Skeletal muscle tissue (tissue), 4 donors: ENCODE data around the gene TMEM100. TPM values are rescaled to one million over a fixed set of nuclear protein-coding genes. Genes with fewer than 3 reads are reported as not detected.

Experiments
- H3K27ac ChIP-seq: one replicate; pipeline ENCODE4 v1.7.0; 2013; ENCODE audit warnings: mild to moderate bottlenecking, low read depth, low read length, inconsistent platforms
- H3K27me3 ChIP-seq, 3 donors: one replicate each; pipeline ENCODE4 v1.7.0; 2013; ENCODE audit warnings: low read length in 3 of 3; ENCODE audit not compliant: control insufficient read depth in 3 of 3, insufficient read depth in 3 of 3
- H3K36me3 ChIP-seq, 3 donors: one replicate each; pipeline ENCODE4 v1.7.0; 2013; ENCODE audit warnings: low read length in 3 of 3; ENCODE audit not compliant: control insufficient read depth in 3 of 3, insufficient read depth in 3 of 3
- H3K4me1 ChIP-seq, 3 donors: one replicate each; pipeline ENCODE4 v1.7.0; 2013; ENCODE audit warnings: low read length in 3 of 3, mild to moderate bottlenecking in 3 of 3; ENCODE audit not compliant: control insufficient read depth in 3 of 3, insufficient read depth in 3 of 3
- H3K4me3 ChIP-seq, 3 donors: one replicate each; pipeline ENCODE4 v1.7.0; 2013; ENCODE audit warnings: low read length in 3 of 3
- H3K9ac ChIP-seq, 3 donors: one replicate each; pipeline ENCODE4 v1.7.0; 2013; ENCODE audit warnings: low read length in 3 of 3, mild to moderate bottlenecking in 3 of 3, moderate library complexity in 2 of 3, low read depth in 1 of 3
- H3K9me3 ChIP-seq, 3 donors: one replicate each; pipeline ENCODE4 v1.7.0; 2013; ENCODE audit warnings: low read length in 3 of 3; ENCODE audit not compliant: control insufficient read depth in 3 of 3
- total RNA-seq: library from RNA; depleted of rRNA; stranded (reverse); fragments of >200 nt; gene quantifications from one replicate; pipeline ENCODE4 v1.2.3, GENCODE V29; 2014
- donor health status: Osteomylitis.

Gene TMEM100
- total RNA-seq, 1 donor from 2014 or later = 6.3 TPM

DNA sequence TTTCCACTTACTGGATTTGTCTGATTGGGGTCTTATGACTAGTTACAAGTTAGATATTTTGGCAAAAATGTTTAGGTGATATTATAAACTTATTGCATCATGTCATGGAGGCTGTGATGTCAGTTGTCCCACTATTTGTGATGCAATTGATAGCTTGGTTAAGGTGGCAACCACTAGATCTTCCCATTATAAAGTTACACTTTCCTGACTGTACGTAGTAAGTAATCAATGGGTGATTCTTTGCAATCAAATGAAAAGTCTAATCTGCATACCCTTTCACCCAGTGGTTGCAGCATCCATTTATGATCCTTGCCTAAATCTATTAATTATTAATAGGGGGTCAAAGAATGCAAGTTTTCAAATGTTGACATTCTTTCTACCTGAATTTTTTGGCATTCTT, 23.8 kb upstream of the TMEM100 start:
- no peak overlapping the region for H3K9ac ChIP-seq
- no peaks in the 10 kb centered on the region for H3K9me3 ChIP-seq
- no peaks in the 10 kb centered on the region for H3K27me3 ChIP-seq
- H3K36me3 ChIP-seq = no peaks in the 10 kb centered on the region
- no peak overlapping the region for H3K27ac ChIP-seq
- peaks cover under 1 to 4% (median 4%) of the 10 kb centered on the region in 3 donors for H3K4me1 ChIP-seq
- no peak overlapping the region for H3K4me3 ChIP-seq

DNA sequence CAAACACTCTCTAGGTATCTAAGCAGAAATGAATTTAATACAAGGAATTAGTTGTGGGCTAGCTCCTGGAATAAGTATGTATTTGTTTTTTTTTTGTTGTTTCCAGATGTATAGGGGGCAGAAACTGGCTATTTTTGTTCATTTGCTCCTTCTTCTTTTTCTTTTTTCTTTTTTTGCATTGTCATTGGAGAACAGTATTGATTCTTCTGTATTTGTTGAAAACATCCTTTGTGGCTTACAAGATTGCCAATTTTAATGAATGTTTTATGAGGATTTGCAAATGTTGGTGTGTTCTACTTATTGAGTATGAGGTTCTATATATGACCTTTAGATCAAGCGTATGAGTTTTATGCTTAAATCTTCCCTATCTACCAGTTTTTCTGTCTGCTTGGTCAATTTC, 22.6 kb upstream of the TMEM100 start:
- Histone ChIP-seq H3K36me3 (no peaks in the 10 kb centered on the region), H3K9me3 (no peaks in the 10 kb centered on the region), H3K9ac (no peak overlapping the region), H3K27ac (no peak overlapping the region), H3K27me3 (no peaks in the 10 kb centered on the region), H3K4me3 (no peak overlapping the region), H3K4me1 (peaks cover 0 to 10% (median 8%) of the 10 kb centered on the region in 3 donors)

GRCh38 chr17:55743103-55743679, 20.5 kb upstream of the TMEM100 start:
- H3K9ac ChIP-seq = no peak overlapping the region
- H3K4me1 ChIP-seq = peaks cover 0 to 10% (median 8%) of the 10 kb centered on the region in 3 donors
- no peak overlapping the region for H3K4me3 ChIP-seq
- H3K36me3 ChIP-seq = no peaks in the 10 kb centered on the region
- H3K27ac ChIP-seq = no peak overlapping the region
- no peaks in the 10 kb centered on the region for H3K9me3 ChIP-seq
- no peaks in the 10 kb centered on the region for H3K27me3 ChIP-seq

DNA sequence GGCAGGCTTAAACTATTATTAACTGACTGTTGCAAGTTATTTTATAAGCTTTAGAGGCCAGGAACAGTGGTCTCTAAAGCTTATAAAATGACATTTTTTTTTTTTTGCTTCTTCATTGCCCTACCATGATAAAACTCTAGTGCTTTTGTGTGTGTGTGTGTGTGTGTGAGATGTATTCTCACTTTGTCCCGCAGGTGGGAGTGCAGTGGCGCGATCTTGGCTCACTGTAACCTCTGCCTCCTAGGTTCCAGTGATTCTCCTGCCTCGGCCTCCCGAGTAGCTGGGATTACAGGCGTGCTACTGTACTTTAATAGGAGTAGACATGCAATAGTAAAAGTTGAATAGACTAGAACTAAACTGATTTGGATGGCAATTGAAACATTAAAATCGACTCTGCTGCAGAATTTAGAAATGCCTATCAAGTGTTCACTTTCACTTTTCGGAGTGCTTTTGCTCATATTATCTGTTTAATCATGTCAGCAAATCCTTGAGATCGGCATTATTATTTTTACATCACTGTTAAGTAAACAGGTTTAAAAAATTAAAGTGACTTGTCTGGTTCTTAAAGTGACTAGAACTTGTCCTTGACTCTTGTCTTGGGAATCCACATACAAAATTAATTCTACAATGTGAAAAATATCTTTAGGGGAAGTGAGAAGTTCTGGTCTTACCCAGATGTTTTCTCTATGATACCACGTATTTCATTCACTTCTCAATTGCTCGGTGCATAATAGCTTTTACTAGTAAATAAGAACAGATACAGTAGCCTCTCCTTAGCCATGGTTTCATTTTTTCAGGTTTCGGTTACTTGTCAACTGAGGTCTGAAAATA, 19.8 kb upstream of the TMEM100 start:
- H3K27ac ChIP-seq = no peak overlapping the region
- H3K36me3 ChIP-seq = no peaks in the 10 kb centered on the region
- H3K9me3 ChIP-seq = no peaks in the 10 kb centered on the region

DNA sequence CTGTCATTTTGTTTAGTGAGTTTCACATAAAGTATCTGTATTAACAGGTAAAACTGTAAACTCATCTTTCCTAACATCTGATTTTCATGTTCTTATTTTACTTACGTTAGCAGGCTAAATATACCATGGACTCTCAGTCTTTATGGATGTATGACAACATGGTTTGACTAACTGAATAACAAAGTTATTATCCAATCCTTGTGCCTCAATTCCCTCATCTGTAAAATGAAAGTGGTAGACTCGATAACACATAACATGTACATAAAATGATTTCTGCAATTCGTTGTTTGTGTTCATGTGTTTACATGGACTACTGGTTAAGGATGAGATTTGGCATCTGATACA, 18.7 kb upstream of the TMEM100 start:
- H3K27me3 ChIP-seq = no peaks in the 10 kb centered on the region
- H3K4me3 ChIP-seq = peak overlapping the region in 1 of 3 donors; percentile 6
- no peaks in the 10 kb centered on the region for H3K9me3 ChIP-seq
- no peak overlapping the region for H3K27ac ChIP-seq
- peaks cover 0 to 10% (median 8%) of the 10 kb centered on the region in 3 donors for H3K4me1 ChIP-seq
- no peaks in the 10 kb centered on the region for H3K36me3 ChIP-seq
- no peak overlapping the region for H3K9ac ChIP-seq

More for the DNA sequence above, 19.8 kb upstream of the TMEM100 start:
- peaks cover 0 to 10% (median 8%) of the 10 kb centered on the region in 3 donors for H3K4me1 ChIP-seq
- no peaks in the 10 kb centered on the region for H3K27me3 ChIP-seq
- H3K9ac ChIP-seq = no peak overlapping the region
- H3K4me3 ChIP-seq = no peak overlapping the region

GRCh38 chr17:55740511-55741355, 18.1 kb upstream of the TMEM100 start:
- no peaks in the 10 kb centered on the region for H3K36me3 ChIP-seq
- H3K4me3 ChIP-seq = peak overlapping the region in 1 of 3 donors; percentile 6
- H3K9me3 ChIP-seq = no peaks in the 10 kb centered on the region
- no peak overlapping the region for H3K9ac ChIP-seq
- no peaks in the 10 kb centered on the region for H3K27me3 ChIP-seq
- H3K27ac ChIP-seq = no peak overlapping the region
- H3K4me1 ChIP-seq = peaks cover 0 to 10% (median 8%) of the 10 kb centered on the region in 3 donors

DNA sequence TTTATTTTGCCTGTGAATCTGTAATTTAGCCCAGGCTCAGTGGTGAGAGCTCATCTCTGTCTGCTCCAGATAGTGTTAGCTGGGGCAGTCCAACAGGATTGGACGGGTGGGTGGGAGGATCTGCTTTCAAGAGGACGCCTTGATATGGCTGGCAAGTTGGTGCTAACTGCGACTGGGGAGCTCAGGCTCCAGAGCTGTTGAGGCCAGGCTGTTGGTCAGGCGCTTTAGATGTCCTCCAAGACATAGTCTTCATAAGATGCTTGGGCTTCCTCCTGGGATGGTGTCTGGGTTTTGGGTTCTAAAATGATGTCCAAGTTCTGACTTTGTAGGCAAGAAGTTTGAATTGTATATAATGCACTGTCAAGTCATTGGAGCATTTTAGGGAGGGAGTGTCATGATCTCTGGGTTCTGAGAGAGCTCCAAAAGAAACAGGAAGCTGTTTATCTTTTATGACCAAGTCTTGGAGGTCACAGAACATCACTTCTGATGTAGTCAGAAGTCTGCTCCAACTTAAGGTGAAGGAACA, 15.4 kb upstream of the TMEM100 start:
- Histone ChIP-seq H3K36me3 (no peaks in the 10 kb centered on the region), H3K27ac (no peak overlapping the region), H3K27me3 (no peaks in the 10 kb centered on the region), H3K9ac (no peak overlapping the region), H3K4me3 (no peak overlapping the region), H3K4me1 (peaks cover 5 to 19% (median 16%) of the 10 kb centered on the region in 3 donors), H3K9me3 (no peaks in the 10 kb centered on the region)

- peaks cover 22 to 32% (median 30%) of the 10 kb centered on the region in 3 donors for H3K4me1 ChIP-seq
- H3K4me3 ChIP-seq = no peak overlapping the region
- H3K27me3 ChIP-seq = no peaks in the 10 kb centered on the region
- H3K9ac ChIP-seq = no peak overlapping the region
- no peak overlapping the region for H3K27ac ChIP-seq
- H3K9me3 ChIP-seq = no peaks in the 10 kb centered on the region
- H3K36me3 ChIP-seq = no peaks in the 10 kb centered on the region
Measured at GRCh38 chr17:55735731-55736405, 13.2 kb upstream of the TMEM100 start.

DNA sequence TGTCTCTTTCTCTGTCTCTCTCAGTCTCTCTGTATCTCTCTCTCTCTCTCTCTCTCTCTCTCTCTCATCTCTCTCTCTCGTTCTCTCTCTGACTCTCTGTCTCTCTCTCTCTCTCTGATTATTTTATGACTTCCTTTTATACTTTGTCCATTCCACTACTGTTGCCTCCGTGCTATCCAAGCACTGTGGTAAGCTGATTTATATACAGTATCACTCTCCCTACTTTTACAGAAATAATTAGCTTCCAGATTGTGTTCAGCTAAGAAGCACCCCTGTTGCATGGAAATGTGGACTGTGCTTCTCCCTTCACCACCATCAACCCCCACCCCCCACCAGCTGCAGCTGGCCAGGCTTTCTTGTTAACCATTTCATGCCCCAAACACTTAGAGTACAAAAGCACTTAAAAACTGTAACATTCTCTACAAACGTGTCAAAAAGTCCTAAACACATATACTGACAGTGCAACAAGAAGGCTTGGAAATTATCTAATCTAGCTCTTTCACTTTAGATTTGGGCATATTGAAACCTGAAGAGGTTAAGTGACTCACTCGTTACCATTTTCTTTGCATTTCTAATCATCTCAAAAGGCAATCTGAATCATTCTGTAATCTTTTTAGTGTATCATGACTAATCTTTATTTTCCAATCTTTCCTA, 11.6 kb upstream of the TMEM100 start:
- Histone ChIP-seq H3K4me3 (no peak overlapping the region), H3K36me3 (no peaks in the 10 kb centered on the region), H3K9ac (no peak overlapping the region), H3K27me3 (no peaks in the 10 kb centered on the region), H3K9me3 (no peaks in the 10 kb centered on the region), H3K4me1 (peaks cover 22 to 32% (median 28%) of the 10 kb centered on the region in 3 donors), H3K27ac (no peak overlapping the region)
